Ishikawa (cell line): ENCODE data around the gene HSD17B10.

Source experiments
- EGR1 ChIP-seq: IDR thresholded peaks from 2 replicates; pipeline ENCODE4 v1.6.1; 2012
- EP300 ChIP-seq: IDR thresholded peaks from 2 replicates; pipeline ENCODE4 v1.6.1; 2012; ENCODE audit warnings: borderline replicate concordance
- FOXM1 ChIP-seq: IDR thresholded peaks from 2 replicates; pipeline ENCODE4 v1.6.1; 2012; ENCODE audit warnings: low read depth, borderline replicate concordance
- MAX ChIP-seq: IDR thresholded peaks from 2 replicates; pipeline ENCODE4 v1.6.1; 2012
- RAD21 ChIP-seq: IDR thresholded peaks from 2 replicates; pipeline ENCODE4 v1.6.1; 2012; ENCODE audit warnings: low read depth
- TEAD4 ChIP-seq: IDR thresholded peaks from 2 replicates; pipeline ENCODE4 v1.6.1; 2012

DNA sequence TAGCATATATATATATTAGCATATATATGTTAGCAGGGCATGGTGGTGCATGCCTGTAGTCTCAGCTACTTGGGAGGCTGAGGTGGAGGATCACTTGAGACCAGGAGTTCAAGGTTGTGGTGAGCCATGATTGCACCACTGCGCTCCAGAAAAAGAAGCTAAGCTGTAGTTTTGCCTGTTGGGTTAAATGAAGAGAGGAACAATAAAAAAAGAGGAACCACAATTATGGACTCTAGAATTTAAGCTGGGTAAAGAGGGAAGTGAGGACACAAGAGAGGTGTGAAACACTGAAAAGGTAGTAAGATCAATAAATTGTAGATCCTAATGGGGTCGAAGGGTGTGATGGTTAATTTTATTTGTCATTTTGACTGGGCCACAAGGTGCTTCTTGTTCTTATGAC lies 40.5 kb upstream of the HSD17B10 start:
- TF ChIP-seq EGR1, result no peak
- no peak for TF ChIP-seq RAD21
- TF ChIP-seq TEAD4, result no peak
- no peak for TF ChIP-seq MAX
- no peak for TF ChIP-seq EP300
- no peak for TF ChIP-seq FOXM1
